Pancreas (tissue), 10 donors: ENCODE results near the gene HMG20B. TPM values are rescaled to one million over a fixed set of nuclear protein-coding genes. Genes with fewer than 3 reads are reported as not detected.

Experiments used
- ATAC-seq, 4 donors: fragments of 200-7000 bp; cut with Tn5 transposase; one replicate each; pipeline versions ENCODE4 v1.8.0 to v1.9.1; 2020; ENCODE audit warnings: mild to moderate bottlenecking in 4 of 4, moderate library complexity in 4 of 4
- DNase-seq, 6 donors: peaks; one replicate each; pipeline ENCODE4 v3.0.0-alpha.2; 2020
- FAIRE-seq: peaks from 2 replicates; lab custom pipeline; 2012; peaks lifted over from hg19 to GRCh38; lab: Jason Lieb, UNC
- H3K27ac ChIP-seq, 4 donors: fragments of 200-600 bp; sonication (generic); 1 replicate in 3 of 4; 2 replicates in 1 of 4; pipeline versions ENCODE4 v1.5.0 to v1.8.0; 2020
- H3K27me3 ChIP-seq, 4 donors: fragments of 200-600 bp; one replicate each; pipeline ENCODE4 v1.8.0; 2021
- H3K36me3 ChIP-seq, 3 donors: fragments of 200-600 bp; sonication (generic) in 1 of 3; one replicate each; pipeline versions ENCODE4 v1.5.0 to v1.8.0; 2020 to 2021
- H3K4me1 ChIP-seq, 3 donors: fragments of 200-600 bp; one replicate each; pipeline ENCODE4 v1.8.0; 2021
- H3K4me3 ChIP-seq, 4 donors: fragments of 200-600 bp; sonication (generic) in 2 of 4; one replicate each; pipeline versions ENCODE4 v1.5.0 to v1.8.0; 2020 to 2021
- H3K9me3 ChIP-seq, 4 donors: fragments of 200-600 bp; one replicate each; pipeline ENCODE4 v1.8.0; 2021
- CTCF ChIP-seq, 4 donors: fragments of 200-600 bp; sonication (generic) in 3 of 4; IDR thresholded peaks; one replicate each; pipeline versions ENCODE4 v1.5.0 to v1.8.0; 2021; ENCODE audit warnings: antibody characterized with exemption in 4 of 4
- WGBS, 2 donors: extraction: QIAGEN DNeasy Blood & Tissue Kit; methylation state at CpG; one replicate each; pipeline ENCODE4 v1.1.7; 2013; 5-methylcytosine and 5-hydroxymethylcytosine counted together
- intact Hi-C, 3 donors: fragments of 100-400 bp; cut with DNase I; formaldehyde crosslinking; loops; one replicate each; pipeline versions ENCODE4 v1.11.1 to v1.14.2; 2022
- polyA plus RNA-seq, 2 donors: library from polyadenylated mRNA; stranded (reverse); fragments of 200-250 nt; gene quantifications; one replicate each; pipeline ENCODE4 v1.2.3, GENCODE V29; 2013
- total RNA-seq, 6 donors: library from RNA; stranded (reverse); fragmentation: NEBNext Ultra II Directional in 4 of 6; extraction: Animal tissue kit (Norgen Biotek cat#: 25700) in 4 of 6; gene quantifications; one replicate each; pipeline versions ENCODE4 v1.2.1 to v1.2.4, GENCODE V29; 2021 to 2023
- donor health status: healthy with polysubstance abuse.
- donor health status: DM: no; HTN: no; CAD: no; lungs with moderate emphysema.
- donor health status: DM: no; HTN: no; CAD: no.
- donor health status: control.
- donor health status: control.
- donor health status: Bipolar disorder and iron deficiency.
- donor health status: DM: yes; HTN: yes; CAD: no.
- donor health status: DM: no; HTN: no; CAD: no.
- donor health status: DM: no; HTN: no; CAD: no.
- donor health status: DM: yes; HTN: yes; CAD: no.

HMG20B gene
- total and polyA plus RNA-seq, 8 donors: 26.3 to 102 (median 31.7) TPM

- H3K27me3 ChIP-seq: no peaks in the 10 kb centered on the region
- H3K4me3 ChIP-seq: no peak overlapping the region
- WGBS, 2 donors: 81 to 84% methylated on average over 23 to 25 of the region's 25 CpGs
- intact Hi-C loops: no loop called here
- DNase-seq (peak in 1 of 6 donors; percentile 45), FAIRE-seq (no peak), ATAC-seq (no peak)
- peaks cover 0 to 22% (median 10%) of the 10 kb centered on the region in 3 donors for H3K36me3 ChIP-seq
- no peak overlapping the region for H3K27ac ChIP-seq
- H3K4me1 ChIP-seq: no peaks in the 10 kb centered on the region
- no peak for TF ChIP-seq CTCF (IDR thresholded peaks at IDR 0.05)
- H3K9me3 ChIP-seq: no peaks in the 10 kb centered on the region
Observed at GRCh38 chr19:3538258-3538929, 34.4 kb upstream of the HMG20B start.

- Histone ChIP-seq H3K9me3 (no peaks in the 10 kb centered on the region), H3K27me3 (no peaks in the 10 kb centered on the region), H3K4me3 (no peak within 1 kb of the TSS), H3K36me3 (peaks cover 0 to 15% (median 10%) of the 10 kb centered on the region in 3 donors), H3K4me1 (no peaks in the 10 kb centered on the region), H3K27ac (no peak within 1 kb of the TSS)
- WGBS, 2 donors: 68 to 70% methylated on average over 27 to 28 of the region's 28 CpGs
- no peak for TF ChIP-seq CTCF (IDR thresholded peaks at IDR 0.05)
- FAIRE-seq (no peak), DNase-seq (peak in 2 of 6 donors; percentile 30 to 55), ATAC-seq (peak in 1 of 4 donors; percentile 5)
- intact Hi-C loops: no loop called here
Observed at GRCh38 chr19:3538965-3539755, 33.6 kb upstream of the HMG20B start, which contains the start of gene TEKTIP1. TEKTIP1 (plus strand) TSS chr19:3539174; CDS start chr19:3539178, 4 bp downstream.

- H3K4me3 ChIP-seq: no peak overlapping the region
- FAIRE-seq (no peak), DNase-seq (no peak), ATAC-seq (no peak)
- H3K27me3 ChIP-seq: no peaks in the 10 kb centered on the region
- WGBS, 2 donors: 100% methylated on average over 1 of the region's 1 CpG
- no peak for TF ChIP-seq CTCF (IDR thresholded peaks at IDR 0.05)
- H3K36me3 ChIP-seq: peaks cover 0 to 10% (median 9%) of the 10 kb centered on the region in 3 donors
- H3K27ac ChIP-seq: no peak overlapping the region
- no peaks in the 10 kb centered on the region for H3K4me1 ChIP-seq
- intact Hi-C loops: no loop called here
- no peaks in the 10 kb centered on the region for H3K9me3 ChIP-seq
Observed at GRCh38 chr19:3539756-3540118, 33.0 kb upstream of the HMG20B start.

- H3K27me3 ChIP-seq: no peaks in the 10 kb centered on the region
- no peak overlapping the region for H3K4me3 ChIP-seq
- ATAC-seq: peak in 1 of 4 donors; percentile 10
- 86 to 87% methylated on average over 43 to 47 of the region's 47 CpGs for WGBS, 2 donors
- intact Hi-C loops: no loop called here
- no peak for FAIRE-seq
- no peak overlapping the region for H3K27ac ChIP-seq
- H3K36me3 ChIP-seq: no peaks in the 10 kb centered on the region
- H3K4me1 ChIP-seq: no peaks in the 10 kb centered on the region
- H3K9me3 ChIP-seq: no peaks in the 10 kb centered on the region
- TF ChIP-seq CTCF (IDR thresholded peaks at IDR 0.05): no peak
- DNase-seq: peak in 2 of 6 donors; percentile 59 to 84
Observed at GRCh38 chr19:3543150-3544057, 29.3 kb upstream of the HMG20B start.
